Choroid plexus epithelial cell (primary cell): ENCODE data around the gene NDUFB11.
A peak's percentile ranks its signal among the peaks of the same experiment; 100 is the strongest.
"Not testable (repeated sequence)": the region's sequence is repeated elsewhere in the genome, so short reads cannot be mapped to it uniquely, and the experiment has no call there.

Experiments
- DNase-seq: peaks from one replicate; pipeline ENCODE4 v3.0.0-alpha.2; 2010; ENCODE audit warnings: low read depth
- H3K4me3 ChIP-seq: 2 replicates; pipeline ENCODE4 v1.5.1; 2011; ENCODE audit warnings: low read depth, mild to moderate bottlenecking, control low read depth, low read length, moderate library complexity
- CTCF ChIP-seq: conservative IDR thresholded peaks from 2 replicates; pipeline ENCODE4 v1.5.1; 2011; ENCODE audit warnings: low read depth, mild to moderate bottlenecking, control low read depth, inconsistent platforms, low read length, moderate library complexity

NDUFB11 gene

GRCh38 chrX:47133493-47133892 lies 11.0 kb downstream of the NDUFB11 start:
- TF ChIP-seq CTCF, result no peak
- H3K4me3 ChIP-seq, result no peak overlapping the region
- no peak for DNase-seq

DNA sequence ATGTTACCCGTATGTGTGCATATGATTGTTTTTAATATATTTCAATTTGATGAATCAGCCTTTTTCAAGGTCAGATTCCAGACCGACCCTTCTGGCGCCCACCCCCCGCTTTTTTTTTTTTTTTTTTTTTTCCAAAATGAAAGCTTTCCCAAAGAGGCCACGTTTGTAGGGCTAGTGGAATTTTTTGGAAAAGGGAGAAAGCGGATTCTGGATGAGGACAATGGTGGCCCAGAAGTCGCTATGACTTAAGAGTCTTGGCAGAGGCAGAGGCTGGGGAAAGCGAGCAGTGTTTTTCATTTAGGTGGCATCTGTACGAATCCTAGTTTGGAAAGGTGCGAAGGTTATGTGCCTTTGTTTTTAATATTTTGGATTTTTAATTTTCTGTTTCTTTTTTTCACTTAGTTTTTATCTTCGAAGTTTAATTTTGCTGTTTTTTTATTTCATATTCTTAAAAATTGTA lies 14.6 kb downstream of the NDUFB11 start:
- H3K4me3 ChIP-seq, result peak overlapping the region; percentile 71
- no peak for DNase-seq
- no peak for TF ChIP-seq CTCF

GRCh38 chrX:47129157-47129898 lies 15.2 kb downstream of the NDUFB11 start:
- no peak for TF ChIP-seq CTCF
- DNase-seq, result peak; percentile 97
- peak overlapping the region; percentile 71 for H3K4me3 ChIP-seq

DNA sequence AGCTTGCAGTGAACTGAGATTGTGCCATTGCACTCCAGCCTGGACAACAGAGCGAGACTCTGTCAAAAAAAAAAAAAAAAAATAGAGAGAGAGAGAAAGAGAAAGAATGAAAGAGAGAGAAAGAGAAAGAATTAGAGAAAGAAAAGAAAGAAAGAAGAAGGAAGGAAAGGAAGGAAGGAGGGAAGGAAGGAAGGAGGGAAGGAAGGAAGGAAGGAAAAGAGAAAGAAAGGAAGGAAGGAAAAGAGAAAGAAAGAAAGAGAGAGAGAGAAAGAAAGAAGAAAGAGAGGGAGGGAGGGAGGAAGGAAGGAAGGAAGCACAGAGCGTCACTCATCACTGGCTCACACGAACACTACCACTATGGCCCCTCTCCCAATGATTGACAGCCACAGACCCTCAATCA lies 20.0 kb downstream of the NDUFB11 start:
- H3K4me3 ChIP-seq, DNase-seq: not testable (repeated sequence)

GRCh38 chrX:47116551-47117110 lies 27.9 kb downstream of the NDUFB11 start:
- DNase-seq, H3K4me3 ChIP-seq: not testable (repeated sequence)

GRCh38 chrX:47112316-47112954 lies 32.1 kb downstream of the NDUFB11 start:
- H3K4me3 ChIP-seq, result no peak overlapping the region
- no peak for TF ChIP-seq CTCF
- DNase-seq, result peak; percentile 12

DNA sequence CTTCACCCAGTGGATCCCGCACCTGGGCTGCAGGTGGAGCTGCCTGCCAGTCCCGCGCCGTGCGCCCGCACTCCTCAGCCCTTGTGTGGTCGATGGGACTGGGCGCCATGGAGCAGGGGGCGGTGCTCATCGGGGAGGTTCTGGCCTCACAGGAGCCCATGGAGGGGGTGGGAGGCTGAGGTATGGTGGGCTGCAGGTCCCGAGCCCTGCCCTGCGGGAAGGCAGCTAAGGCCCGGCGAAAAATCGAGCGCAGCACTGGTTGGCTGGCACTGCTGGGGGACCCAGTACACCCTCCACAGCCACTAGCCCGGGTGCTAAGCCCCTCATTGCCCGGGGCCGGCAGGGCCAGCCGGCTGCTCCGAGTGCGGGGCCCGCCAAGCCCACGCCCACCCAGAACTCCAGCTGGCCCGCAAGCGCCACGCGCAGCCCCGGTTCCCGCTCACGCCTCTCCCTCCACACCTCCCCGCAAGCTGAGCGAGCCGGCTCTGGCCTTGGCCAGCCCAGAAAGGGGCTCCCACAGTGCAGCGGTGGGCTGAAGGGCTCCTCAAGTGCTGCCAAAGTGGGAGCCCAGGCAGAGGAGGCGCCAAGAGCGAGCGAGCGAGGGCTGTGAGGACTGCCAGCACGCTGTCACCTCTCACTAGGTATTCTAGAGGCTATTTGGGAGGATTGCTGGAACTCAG lies 33.4 kb downstream of the NDUFB11 start:
- DNase-seq, H3K4me3 ChIP-seq: not testable (repeated sequence)

DNA sequence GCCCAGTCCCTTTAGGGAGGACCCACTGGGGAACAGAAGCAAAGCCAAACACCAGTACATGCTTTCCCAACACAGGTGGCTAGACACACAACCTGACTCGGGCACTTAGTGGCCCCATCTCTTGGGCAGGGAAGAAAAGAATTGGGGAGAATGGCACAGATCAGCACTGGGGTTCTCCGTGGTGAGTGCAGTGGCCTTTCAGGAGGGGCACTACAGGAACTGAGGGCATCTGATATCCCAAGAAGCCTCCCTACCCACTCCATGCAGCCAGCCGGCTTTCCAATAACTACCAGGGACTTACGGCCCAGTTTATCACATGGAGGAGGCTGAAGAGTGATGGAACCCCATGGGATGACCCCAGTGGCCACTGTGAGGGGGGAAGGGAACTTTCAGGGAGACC lies 43.3 kb downstream of the NDUFB11 start:
- DNase-seq, result no peak
- no peak for TF ChIP-seq CTCF
- H3K4me3 ChIP-seq, result no peak overlapping the region
